Measurements from ENCODE around the gene ARHGAP8. TPM values are rescaled to one million over a fixed set of nuclear protein-coding genes. Genes with fewer than 3 reads are reported as not detected.
A peak's percentile ranks its signal among the peaks of the same experiment; 100 is the strongest.

Gene ARHGAP8
- polyA plus RNA-seq, 3 donors, result 0.03 TPM; not detected in 2

DNA sequence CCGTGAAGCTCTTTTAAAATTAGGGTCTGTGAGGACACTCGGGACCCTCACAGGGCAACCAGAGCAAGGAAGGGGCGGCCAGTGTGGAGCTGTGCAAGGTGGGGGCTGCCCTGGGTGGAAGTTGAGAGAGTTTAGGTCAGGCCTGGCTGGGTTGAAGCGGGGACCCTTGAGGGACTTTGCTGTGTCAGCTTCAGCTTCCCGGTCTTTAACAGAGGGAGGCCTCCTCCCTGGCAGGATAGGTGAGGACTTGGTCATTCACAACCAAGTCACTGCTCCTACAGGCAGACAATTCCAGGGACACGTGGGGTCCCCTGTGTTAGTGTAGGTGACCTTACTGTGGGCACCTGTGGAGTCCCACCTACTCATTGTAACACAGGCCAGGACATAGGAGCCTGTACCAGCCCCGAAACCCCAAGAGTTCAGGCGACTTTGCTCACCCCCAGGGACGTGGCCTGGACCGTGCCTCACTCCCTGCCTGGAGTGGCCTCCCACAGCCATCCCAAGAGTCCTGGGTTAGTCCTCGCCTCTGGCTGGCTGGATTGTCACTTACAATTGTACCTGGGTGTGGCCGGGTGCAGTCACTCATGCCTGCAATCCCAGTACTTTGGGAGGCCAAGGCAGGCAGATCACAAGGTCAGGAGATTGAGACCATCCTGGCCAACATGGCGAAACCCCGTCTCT, 18.8 kb upstream of the ARHGAP8 start:
- H3K4me2 ChIP-seq (replicated peaks; ENCODE audit: extremely low read depth, low read length, poor library complexity, severe bottlenecking), result no peak overlapping the region
- Mint-ChIP-seq H3K4me1 (peaks cover 10% of the 10 kb centered on the region), H3K4me3 (no peak overlapping the region), H3K36me3 (no peaks in the 10 kb centered on the region), H3K27me3 (ENCODE audit: low read depth in 3 of 3) (peaks cover 3 to 20% (median 15%) of the 10 kb centered on the region in 3 donors), H3K9me3 (peaks cover 0 to 3% (median 0%) of the 10 kb centered on the region in 7 donors), H3K27ac (no peak overlapping the region)
- H3K27me3 ChIP-seq (ENCODE audit: control insufficient read depth in 2 of 2, insufficient read depth in 2 of 2, low read length in 2 of 2), result peaks cover 0 to 9% of the 10 kb centered on the region in 2 donors
- WGBS (ENCODE audit: insufficient coverage), result 96% methylated on average over 9 of the region's 14 CpGs
- no peaks in the 10 kb centered on the region for H3K9me3 ChIP-seq (replicated peaks in 1 of 2; ENCODE audit: control insufficient read depth in 1 of 2, insufficient read depth in 1 of 2, low read length in 2 of 2)
- intact Hi-C loops (cut with micrococcal nuclease), result loop anchor here in 1 of 2 donors (2.0 kb wide), 1 partner anchor 35 kb away; no protein-coding TSS in a partner anchor
- H3K79me2 ChIP-seq (ENCODE audit: insufficient read depth, low read length), result no peaks in the 10 kb centered on the region
- TF ChIP-seq, protein P1, sequence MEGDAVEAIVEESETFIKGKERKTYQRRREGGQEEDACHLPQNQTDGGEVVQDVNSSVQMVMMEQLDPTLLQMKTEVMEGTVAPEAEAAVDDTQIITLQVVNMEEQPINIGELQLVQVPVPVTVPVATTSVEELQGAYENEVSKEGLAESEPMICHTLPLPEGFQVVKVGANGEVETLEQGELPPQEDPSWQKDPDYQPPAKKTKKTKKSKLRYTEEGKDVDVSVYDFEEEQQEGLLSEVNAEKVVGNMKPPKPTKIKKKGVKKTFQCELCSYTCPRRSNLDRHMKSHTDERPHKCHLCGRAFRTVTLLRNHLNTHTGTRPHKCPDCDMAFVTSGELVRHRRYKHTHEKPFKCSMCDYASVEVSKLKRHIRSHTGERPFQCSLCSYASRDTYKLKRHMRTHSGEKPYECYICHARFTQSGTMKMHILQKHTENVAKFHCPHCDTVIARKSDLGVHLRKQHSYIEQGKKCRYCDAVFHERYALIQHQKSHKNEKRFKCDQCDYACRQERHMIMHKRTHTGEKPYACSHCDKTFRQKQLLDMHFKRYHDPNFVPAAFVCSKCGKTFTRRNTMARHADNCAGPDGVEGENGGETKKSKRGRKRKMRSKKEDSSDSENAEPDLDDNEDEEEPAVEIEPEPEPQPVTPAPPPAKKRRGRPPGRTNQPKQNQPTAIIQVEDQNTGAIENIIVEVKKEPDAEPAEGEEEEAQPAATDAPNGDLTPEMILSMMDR (IDR thresholded peaks at IDR 0.05), result no peak
- H4K20me1 ChIP-seq (ENCODE audit: insufficient read depth, low read length), result no peaks in the 10 kb centered on the region
- no peak overlapping the region for H2AFZ ChIP-seq (ENCODE audit: insufficient read depth, low read depth, low read length, poor library complexity, severe bottlenecking)
- no peak overlapping the region for H3K9ac ChIP-seq (ENCODE audit: insufficient read depth, low read length, poor library complexity, severe bottlenecking)
- peaks cover 14 to 15% of the 10 kb centered on the region in 2 donors for H3K4me1 ChIP-seq (ENCODE audit: control insufficient read depth in 1 of 2, insufficient read depth in 2 of 2, low read length in 2 of 2)
- H3K27ac ChIP-seq (ENCODE audit: low read depth in 1 of 2, low read length in 2 of 2), result no peak overlapping the region
- no peak overlapping the region for H3K4me3 ChIP-seq (replicated peaks in 1 of 3; ENCODE audit: low read depth in 2 of 3, low read length in 3 of 3)
- no peaks in the 10 kb centered on the region for H3K36me3 ChIP-seq (replicated peaks in 1 of 2; ENCODE audit: control insufficient read depth in 1 of 2, insufficient read depth in 2 of 2, low read length in 2 of 2)
- no peak for DNase-seq

DNA sequence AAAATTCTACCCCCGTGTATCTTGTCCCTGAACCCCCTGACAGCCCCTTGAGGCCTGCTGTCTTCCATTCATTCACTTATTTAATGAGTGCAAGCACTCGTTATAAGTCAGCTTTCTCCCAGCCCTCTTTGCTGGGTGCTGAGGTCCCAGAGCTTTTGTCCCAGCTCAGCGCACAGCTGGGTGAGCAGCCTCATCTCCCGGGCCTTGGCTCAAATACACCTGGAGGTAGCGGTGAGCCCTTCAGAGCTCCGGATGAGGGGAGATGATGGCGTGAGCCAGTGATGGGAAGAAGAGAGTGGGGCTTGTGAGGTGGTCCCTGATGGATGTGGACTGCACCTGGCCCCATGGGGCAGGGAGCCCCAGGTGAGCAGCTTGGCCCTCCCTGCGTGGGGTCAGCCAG, 18.1 kb upstream of the ARHGAP8 start:
- WGBS (ENCODE audit: insufficient coverage), result 85% methylated on average over 8 of the region's 8 CpGs

More for the DNA sequence above, 18.1 kb upstream of the ARHGAP8 start:
- H3K4me2 ChIP-seq (replicated peaks; ENCODE audit: extremely low read depth, low read length, poor library complexity, severe bottlenecking), result no peak overlapping the region
- H3K27me3 ChIP-seq (ENCODE audit: control insufficient read depth in 2 of 2, insufficient read depth in 2 of 2, low read length in 2 of 2), result peaks cover 0 to 9% of the 10 kb centered on the region in 2 donors
- Mint-ChIP-seq H3K4me1 (peaks cover 5% of the 10 kb centered on the region), H3K36me3 (no peaks in the 10 kb centered on the region), H3K9me3 (peaks cover 0 to 3% (median 0%) of the 10 kb centered on the region in 7 donors), H3K27ac (peak overlapping the region in 1 of 7 donors; percentile 13), H3K27me3 (ENCODE audit: low read depth in 3 of 3) (peaks cover 3 to 13% (median 11%) of the 10 kb centered on the region in 3 donors), H3K4me3 (no peak overlapping the region)
- DNase-seq, result no peak
- H3K4me3 ChIP-seq (replicated peaks in 1 of 3; ENCODE audit: low read depth in 2 of 3, low read length in 3 of 3), result no peak overlapping the region
- intact Hi-C loops (cut with micrococcal nuclease), result loop anchor here in 1 of 2 donors (2.0 kb wide), 1 partner anchor 35 kb away; no protein-coding TSS in a partner anchor
- TF ChIP-seq, protein P1 (IDR thresholded peaks at IDR 0.05), result no peak
- H3K36me3 ChIP-seq (replicated peaks in 1 of 2; ENCODE audit: control insufficient read depth in 1 of 2, insufficient read depth in 2 of 2, low read length in 2 of 2), result no peaks in the 10 kb centered on the region
- no peaks in the 10 kb centered on the region for H3K79me2 ChIP-seq (ENCODE audit: insufficient read depth, low read length)
- H3K27ac ChIP-seq (ENCODE audit: low read depth in 1 of 2, low read length in 2 of 2), result no peak overlapping the region
- H3K9ac ChIP-seq (ENCODE audit: insufficient read depth, low read length, poor library complexity, severe bottlenecking), result no peak overlapping the region
- H4K20me1 ChIP-seq (ENCODE audit: insufficient read depth, low read length), result no peaks in the 10 kb centered on the region
- peaks cover 8 to 9% of the 10 kb centered on the region in 2 donors for H3K4me1 ChIP-seq (ENCODE audit: control insufficient read depth in 1 of 2, insufficient read depth in 2 of 2, low read length in 2 of 2)
- H2AFZ ChIP-seq (ENCODE audit: insufficient read depth, low read depth, low read length, poor library complexity, severe bottlenecking), result no peak overlapping the region
- H3K9me3 ChIP-seq (replicated peaks in 1 of 2; ENCODE audit: control insufficient read depth in 1 of 2, insufficient read depth in 1 of 2, low read length in 2 of 2), result no peaks in the 10 kb centered on the region

Data from CD14-positive monocyte (primary cell).